Fibroblast of pulmonary artery (primary cell): ENCODE measurements around the gene SAYSD1.

Experiments used
- DNase-seq: peaks from one replicate; pipeline ENCODE4 v3.0.0-alpha.2; 2010; ENCODE audit warnings: low read depth
- H3K4me3 ChIP-seq: replicated peaks from 2 replicates; pipeline ENCODE4 v1.5.1; 2011; ENCODE audit warnings: low read depth, mild to moderate bottlenecking, control low read depth, low read length, moderate library complexity
- CTCF ChIP-seq: IDR thresholded peaks from 2 replicates; pipeline ENCODE4 v1.5.1; 2011; ENCODE audit warnings: mild to moderate bottlenecking, control low read depth, low read length, inconsistent platforms; ENCODE audit errors: missing control alignments

Gene SAYSD1

GRCh38 chr6:39075807-39076622 is 39.0 kb downstream of the SAYSD1 start:
- H3K4me3 ChIP-seq: no peak overlapping the region
- no peak for TF ChIP-seq CTCF
- DNase-seq: no peak

GRCh38 chr6:39075010-39075686 is 39.8 kb downstream of the SAYSD1 start:
- H3K4me3 ChIP-seq: no peak overlapping the region
- DNase-seq: no peak
- no peak for TF ChIP-seq CTCF

- no peak for TF ChIP-seq CTCF
- no peak for DNase-seq
Measured at GRCh38 chr6:39074486-39074885, 40.5 kb downstream of the SAYSD1 start.

GRCh38 chr6:39073471-39074355 is 41.3 kb downstream of the SAYSD1 start:
- no peak overlapping the region for H3K4me3 ChIP-seq
- TF ChIP-seq CTCF: no peak
- no peak for DNase-seq

More at GRCh38 chr6:39074486-39074885, 40.5 kb downstream of the SAYSD1 start:
- H3K4me3 ChIP-seq: no peak overlapping the region

GRCh38 chr6:39072830-39073229 is 42.2 kb downstream of the SAYSD1 start:
- no peak overlapping the region for H3K4me3 ChIP-seq

More at GRCh38 chr6:39072830-39073229, 42.2 kb downstream of the SAYSD1 start:
- DNase-seq: no peak
- no peak for TF ChIP-seq CTCF
